Stomach (tissue), 4 donors: ENCODE data around the gene MBD3L4.

Source experiments
- EP300 ChIP-seq: sonication (generic); formaldehyde crosslinking; IDR thresholded peaks from one replicate; pipeline ENCODE4 v1.6.1; 2017; ENCODE audit warnings: antibody characterized with exemption
- POLR2A ChIP-seq, 4 donors: fragments of 450-650 bp; IDR thresholded peaks; one replicate each; pipeline ENCODE4 v1.6.1; 2016; ENCODE audit warnings: antibody characterized with exemption in 4 of 4, control low read depth in 2 of 4, mild to moderate bottlenecking in 1 of 4, moderate library complexity in 1 of 4
- POLR2AphosphoS5 ChIP-seq, 3 donors: sonication (generic); formaldehyde crosslinking; IDR thresholded peaks; one replicate each; pipeline ENCODE4 v1.6.1; 2016; ENCODE audit warnings: antibody characterized with exemption in 3 of 3
- TF ChIP-seq, protein P1 (sequence below), 7 experiments: fragments of 450-650 bp in 4 of 7; fragments of 200-600 bp in 3 of 7; sonication (generic) in 3 of 7; IDR thresholded peaks; one replicate each; pipeline ENCODE4 v1.5.1; 2016 to 2019; ENCODE audit warnings: antibody characterized with exemption in 7 of 7, control low read depth in 2 of 7, mild to moderate bottlenecking in 1 of 7

GRCh38 chr19:7068599-7068998, 28.6 kb upstream of the MBD3L4 start:
- TF ChIP-seq POLR2A (IDR thresholded peaks at IDR 0.05) (no peak), EP300 (no peak), POLR2AphosphoS5 (IDR thresholded peaks at IDR 0.05) (no peak)
- TF ChIP-seq, protein P1, sequence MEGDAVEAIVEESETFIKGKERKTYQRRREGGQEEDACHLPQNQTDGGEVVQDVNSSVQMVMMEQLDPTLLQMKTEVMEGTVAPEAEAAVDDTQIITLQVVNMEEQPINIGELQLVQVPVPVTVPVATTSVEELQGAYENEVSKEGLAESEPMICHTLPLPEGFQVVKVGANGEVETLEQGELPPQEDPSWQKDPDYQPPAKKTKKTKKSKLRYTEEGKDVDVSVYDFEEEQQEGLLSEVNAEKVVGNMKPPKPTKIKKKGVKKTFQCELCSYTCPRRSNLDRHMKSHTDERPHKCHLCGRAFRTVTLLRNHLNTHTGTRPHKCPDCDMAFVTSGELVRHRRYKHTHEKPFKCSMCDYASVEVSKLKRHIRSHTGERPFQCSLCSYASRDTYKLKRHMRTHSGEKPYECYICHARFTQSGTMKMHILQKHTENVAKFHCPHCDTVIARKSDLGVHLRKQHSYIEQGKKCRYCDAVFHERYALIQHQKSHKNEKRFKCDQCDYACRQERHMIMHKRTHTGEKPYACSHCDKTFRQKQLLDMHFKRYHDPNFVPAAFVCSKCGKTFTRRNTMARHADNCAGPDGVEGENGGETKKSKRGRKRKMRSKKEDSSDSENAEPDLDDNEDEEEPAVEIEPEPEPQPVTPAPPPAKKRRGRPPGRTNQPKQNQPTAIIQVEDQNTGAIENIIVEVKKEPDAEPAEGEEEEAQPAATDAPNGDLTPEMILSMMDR (IDR thresholded peaks at IDR 0.05) = no peak
